HG03280 (cell line): ENCODE data around the gene SPG7.
"Not testable (repeated sequence)": the region's sequence is repeated elsewhere in the genome, so short reads cannot be mapped to it uniquely, and the experiment has no call there.

Source experiments
- ATAC-seq: cut with Tn5 transposase; IDR thresholded peaks from one replicate; pipeline ENCODE4 v1.9.1; 2021; ENCODE audit warnings: mild to moderate bottlenecking, moderate library complexity; ENCODE audit not compliant: unreplicated experiment

SPG7 gene

DNA sequence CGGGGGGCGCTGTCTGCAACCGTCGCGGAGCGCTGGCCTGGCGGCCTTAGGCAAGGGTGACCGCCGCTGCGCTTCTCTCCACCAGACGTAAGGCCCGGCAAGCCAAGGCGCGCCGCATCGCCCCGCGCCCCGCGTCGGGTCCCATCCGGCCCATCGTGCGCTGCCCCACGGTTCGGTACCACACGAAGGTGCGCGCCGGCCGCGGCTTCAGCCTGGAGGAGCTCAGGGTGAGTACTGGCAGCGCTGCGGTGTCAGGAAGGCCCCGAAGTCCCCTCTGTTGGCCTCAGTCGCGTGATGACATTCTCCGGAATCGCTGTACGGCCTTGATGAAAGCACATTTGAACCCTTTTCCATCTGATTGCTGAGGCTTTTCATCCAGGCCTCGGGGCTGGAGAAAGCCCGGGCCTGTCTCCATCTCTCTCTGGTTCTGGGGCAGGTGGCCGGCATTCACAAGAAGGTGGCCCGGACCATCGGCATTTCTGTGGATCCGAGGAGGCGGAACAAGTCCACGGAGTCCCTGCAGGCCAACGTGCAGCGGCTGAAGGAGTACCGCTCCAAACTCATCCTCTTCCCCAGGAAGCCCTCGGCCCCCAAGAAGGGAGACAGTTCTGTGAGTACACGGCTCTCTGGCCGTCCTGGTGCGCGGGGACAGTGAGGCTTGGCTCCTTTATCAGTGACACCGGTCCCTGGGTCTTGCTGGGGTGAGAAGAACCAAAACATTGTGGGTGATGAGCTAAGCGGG is 53.1 kb downstream of the SPG7 start:
- ATAC-seq, result no peak

DNA sequence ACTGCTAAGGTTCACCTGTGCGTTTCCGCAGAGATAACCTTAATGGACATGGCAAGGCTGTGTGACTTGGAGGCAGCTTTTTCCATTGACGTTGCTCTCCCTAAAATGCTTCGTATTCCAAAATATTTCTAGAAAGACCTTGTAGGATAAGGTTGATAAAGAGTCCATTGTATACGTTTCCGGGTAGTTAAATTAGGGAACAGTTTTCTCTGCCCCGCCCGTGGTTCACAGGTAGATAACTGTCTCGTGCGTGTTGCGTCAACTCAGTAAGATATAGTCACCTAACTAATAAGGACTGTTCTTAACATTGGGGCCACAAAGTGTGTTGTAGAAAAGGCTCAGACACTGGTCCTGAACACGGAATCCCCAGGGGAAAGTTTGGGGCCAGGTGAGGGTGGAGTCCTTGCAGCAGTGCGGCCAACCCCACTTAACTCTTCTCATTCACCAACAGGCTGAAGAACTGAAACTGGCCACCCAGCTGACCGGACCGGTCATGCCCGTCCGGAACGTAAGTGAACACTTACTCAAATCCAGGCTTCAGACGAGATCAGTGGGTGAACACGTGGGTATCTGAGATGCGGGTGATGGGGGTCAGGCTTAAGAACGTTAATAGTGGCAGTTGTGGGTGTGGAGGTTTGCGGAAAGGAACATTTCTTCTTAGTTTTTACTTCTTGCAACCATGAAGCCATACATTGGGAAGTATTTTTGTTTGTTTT is 53.8 kb downstream of the SPG7 start:
- no peak for ATAC-seq

DNA sequence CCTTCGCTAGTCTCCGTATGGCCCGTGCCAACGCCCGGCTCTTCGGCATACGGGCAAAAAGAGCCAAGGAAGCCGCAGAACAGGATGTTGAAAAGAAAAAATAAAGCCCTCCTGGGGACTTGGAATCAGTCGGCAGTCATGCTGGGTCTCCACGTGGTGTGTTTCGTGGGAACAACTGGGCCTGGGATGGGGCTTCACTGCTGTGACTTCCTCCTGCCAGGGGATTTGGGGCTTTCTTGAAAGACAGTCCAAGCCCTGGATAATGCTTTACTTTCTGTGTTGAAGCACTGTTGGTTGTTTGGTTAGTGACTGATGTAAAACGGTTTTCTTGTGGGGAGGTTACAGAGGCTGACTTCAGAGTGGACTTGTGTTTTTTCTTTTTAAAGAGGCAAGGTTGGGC is 54.7 kb downstream of the SPG7 start:
- ATAC-seq, result no peak

DNA sequence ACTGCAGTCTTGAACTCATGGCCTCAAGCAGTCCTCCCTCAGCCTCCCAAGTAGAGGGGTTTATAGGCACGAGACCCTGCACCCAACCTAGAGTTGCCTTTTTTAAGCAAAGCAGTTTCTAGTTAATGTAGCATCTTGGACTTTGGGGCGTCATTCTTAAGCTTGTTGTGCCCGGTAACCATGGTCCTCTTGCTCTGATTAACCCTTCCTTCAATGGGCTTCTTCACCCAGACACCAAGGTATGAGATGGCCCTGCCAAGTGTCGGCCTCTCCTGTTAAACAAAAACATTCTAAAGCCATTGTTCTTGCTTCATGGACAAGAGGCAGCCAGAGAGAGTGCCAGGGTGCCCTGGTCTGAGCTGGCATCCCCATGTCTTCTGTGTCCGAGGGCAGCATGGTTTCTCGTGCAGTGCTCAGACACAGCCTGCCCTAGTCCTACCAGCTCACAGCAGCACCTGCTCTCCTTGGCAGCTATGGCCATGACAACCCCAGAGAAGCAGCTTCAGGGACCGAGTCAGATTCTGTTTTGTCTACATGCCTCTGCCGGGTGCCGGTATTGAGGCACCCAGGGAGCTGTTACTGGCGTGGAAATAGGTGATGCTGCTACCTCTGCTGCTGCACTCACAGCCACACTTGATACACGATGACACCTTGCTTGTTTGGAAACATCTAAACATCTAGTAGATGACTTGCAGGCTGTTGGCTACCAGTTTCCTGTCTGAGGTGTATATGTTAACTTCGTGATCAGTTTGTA is 55.6 kb downstream of the SPG7 start:
- ATAC-seq, result no peak

DNA sequence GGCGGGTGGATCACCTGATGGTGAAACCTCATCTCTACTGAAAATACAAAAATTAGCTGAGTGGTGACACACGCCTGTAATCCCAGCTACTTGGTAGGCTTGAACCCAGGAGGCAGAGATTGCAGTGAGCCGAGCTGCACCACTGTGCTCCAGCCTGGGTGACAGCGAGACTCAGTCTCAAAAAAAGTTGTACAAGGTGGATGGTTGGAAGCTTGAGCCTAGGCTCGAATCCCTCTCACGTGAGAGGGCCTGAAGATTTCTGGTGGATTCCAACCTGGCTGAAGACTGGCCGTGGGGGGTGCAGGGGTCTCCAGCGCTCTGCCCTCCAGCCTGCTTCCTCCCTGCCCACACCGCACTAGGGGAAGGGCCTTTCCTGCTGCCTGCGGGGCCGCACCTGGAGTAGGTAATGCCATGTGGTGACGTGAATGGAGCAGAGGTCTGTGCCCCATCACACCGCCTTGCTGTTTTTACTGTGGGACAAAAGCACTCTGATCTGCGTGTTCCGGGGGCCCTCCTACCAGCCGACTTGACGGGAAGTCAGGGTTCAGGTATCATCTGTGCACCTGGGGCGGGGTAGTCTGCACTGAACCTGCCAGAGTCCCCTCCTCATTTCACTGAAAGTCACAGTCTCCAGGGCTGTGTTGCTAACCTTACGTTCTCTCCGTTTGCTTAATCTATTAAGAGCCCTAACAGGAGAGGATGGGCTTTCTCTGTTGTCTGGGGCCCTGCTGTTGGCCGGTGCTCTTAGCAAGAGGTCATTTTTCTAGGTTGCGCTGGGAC is 56.5 kb downstream of the SPG7 start:
- no peak for ATAC-seq

DNA sequence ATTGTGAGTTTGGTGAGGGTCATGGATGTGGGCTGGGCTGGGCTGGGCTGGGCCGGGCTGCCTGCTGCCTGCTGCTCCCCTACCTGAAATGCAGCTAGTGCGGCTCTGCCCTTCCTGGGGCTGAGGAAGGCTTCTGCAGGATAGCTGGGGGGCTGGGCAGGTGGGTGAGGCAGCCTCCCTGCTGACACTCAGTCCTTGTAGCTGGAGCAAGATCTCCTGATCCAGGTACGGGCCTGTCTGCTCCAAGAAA is 57.0 kb downstream of the SPG7 start:
- no peak for ATAC-seq

DNA sequence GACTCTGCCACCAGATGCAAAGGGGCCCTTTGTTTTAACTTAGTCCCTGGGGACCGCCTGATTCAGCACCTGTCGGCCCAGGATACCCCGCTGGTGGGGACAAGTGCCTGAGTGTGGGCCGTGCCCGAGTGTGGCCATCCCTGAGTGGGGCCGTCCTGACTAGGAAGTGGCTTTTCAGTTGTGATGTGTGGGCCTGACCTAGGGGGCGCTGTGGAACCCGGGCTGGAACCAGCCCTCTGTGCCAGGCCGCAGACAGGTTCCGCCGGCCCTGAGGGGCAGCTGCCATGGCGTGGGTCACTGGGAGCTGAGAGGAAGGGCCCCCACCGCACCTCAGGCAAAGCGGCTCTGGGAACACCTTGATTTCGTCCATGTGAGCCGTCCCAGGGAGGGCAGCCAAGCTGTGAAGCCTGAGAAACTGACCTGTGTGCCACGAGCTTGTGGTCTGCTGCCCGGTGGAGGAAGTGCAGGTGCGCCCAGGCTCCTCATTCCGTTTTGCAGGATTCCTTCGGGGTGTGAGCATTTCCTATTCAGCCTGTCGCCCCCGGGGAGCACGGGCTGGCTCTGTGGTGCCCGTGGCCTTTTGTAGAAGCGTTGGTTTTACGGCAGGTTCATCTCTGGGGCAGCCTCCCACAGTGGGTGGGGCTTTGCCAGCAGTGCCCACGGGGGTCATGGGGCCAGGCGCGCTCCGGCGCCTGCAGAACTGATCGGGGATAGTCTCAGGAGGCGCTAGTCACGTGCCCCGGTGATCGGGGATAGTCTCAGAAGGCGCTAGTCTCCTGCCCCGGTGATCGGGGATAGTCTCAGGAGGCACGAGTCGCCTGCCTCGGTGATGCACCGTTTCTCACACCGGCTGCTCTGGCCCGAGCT is 57.5 kb downstream of the SPG7 start:
- ATAC-seq, result no peak

DNA sequence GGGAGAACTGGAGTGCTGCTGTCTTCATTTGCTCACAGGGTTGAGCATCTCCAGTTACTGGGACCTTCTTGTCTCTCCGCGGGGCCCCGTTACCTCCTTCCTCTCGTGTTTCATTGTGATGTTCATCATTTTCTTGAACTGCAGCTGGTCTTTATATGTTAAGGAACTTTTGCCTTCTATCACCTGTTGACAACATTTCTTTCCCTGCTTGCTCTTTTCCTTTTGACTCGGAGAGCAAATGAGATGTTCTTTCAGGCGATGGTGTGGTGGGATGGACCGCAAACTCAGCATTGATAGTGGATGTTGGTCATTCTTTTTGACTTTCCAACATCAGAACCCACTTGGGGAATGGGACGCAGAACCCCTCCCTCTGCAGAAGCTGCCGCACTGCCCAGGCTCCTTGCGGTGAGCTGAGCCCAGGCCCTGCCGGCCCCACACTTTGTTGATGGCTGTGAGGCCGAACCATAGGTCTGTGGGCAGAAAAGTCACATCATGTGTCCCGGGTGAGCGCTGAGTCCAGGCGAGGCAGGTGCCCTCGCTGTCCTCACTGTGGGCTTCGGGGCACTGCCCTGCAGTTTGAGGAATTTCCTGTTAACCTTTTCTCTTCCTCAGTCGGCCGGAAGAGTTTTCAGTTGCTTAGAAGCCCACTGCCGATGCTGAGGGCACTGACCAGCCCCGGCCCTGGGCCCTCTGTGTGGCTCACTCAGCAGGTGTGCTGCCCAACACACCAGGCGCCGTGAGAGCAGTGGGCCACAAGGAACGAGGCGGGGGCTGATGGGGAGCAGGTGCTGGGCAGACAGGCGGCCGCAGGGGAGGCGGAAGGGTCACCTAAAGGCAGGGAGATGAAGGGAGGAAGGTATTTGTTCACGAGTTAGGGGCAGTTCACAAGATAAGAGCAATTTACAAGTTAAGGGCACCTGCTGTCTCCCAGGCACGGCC is 59.7 kb downstream of the SPG7 start:
- ATAC-seq, result no peak

DNA sequence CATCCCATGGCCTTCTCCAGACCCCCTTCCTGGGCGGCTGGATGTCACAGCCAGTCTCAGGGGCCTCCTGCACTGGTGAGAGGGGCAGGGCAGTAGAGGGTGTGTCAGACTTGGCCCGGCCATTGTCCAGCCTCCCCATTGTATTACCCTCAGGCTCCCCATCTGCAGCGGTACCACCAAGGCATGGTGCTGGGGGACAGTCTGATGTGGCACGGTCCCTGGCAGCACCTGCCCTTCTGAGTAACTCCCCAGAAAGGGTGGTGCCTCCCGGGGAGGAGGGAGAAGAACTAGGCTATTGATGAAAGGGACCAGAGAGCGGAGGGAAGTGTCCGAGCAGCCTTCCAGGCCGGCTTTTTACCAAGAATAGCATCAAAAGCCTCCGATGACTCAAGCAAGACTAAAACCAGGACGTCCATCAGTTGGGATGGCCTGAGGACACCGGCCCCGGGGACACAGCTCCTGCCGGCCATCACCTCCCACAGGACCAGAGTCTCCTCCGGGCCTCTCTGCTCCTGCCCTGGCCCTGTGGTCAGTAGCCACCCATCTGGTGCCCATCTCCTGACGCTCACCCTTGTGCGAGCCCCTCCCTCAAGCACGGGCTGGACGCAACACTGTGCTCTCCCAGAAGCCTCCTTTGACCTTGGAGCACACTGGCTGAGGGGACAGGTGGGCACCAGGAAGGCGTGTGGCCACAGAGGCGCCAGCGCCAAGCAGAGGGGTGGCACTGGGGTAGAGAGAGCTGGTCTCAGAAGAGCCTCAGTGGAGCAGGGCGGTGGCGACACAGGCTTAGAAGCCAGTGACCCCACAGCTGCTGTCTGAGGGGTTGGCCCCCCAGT is 61.5 kb downstream of the SPG7 start:
- ATAC-seq, result no peak

DNA sequence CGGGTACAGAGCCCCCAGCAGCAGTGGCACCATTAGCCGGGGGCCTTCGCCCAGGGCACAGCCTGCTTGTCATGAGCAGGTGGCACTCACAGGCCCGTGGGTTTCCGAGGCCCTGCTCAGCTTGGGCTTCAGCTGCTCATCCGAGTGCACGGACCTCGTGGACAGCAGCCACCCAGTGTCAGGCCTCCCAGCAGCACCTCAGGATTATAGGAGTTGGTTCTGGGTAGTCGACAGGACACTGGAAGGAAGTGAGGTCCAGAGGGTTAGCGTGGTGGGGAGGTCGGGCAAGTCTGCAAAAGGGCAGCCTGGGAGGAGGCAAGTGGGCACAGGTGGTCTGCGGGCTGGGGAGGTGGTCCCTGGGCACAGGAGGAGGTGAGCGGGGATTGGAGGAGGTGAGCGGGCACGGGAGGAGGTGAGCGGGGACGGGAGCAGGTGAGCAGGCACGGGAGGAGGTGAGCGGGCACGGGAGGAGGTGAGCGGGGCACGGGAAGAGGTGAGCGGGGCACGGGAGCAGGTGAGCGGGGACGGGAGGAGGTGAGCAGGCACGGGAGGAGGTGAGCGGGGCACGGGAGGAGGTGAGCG is 62.2 kb downstream of the SPG7 start:
- no peak for ATAC-seq

DNA sequence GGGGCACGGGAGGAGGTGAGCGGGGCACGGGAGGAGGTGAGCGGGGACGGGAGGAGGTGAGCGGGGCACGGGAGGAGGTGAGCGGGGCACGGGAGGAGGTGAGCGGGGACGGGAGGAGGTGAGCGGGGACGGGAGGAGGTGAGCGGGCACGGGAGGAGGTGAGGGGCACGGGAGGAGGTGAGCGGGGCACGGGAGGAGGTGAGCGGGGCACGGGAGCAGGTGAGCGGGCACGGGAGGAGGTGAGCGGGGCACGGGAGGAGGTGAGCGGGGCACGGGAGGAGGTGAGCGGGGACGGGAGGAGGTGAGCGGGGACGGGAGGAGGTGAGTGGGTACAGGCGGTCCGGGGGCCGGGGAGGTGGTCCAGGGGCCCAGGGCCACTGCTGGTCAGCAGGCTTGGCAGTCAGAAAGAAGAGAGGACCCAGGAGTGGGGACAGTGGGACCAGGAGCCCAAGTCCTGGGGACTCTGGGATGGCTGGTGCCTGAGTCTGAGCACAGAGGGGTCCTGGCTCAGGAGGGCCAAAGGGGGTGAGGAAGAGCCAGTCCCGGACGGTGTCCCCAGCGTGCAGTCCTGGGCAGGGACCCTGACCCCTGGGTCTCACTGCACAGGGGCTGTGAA is 62.9 kb downstream of the SPG7 start:
- ATAC-seq, result not testable (repeated sequence)

DNA sequence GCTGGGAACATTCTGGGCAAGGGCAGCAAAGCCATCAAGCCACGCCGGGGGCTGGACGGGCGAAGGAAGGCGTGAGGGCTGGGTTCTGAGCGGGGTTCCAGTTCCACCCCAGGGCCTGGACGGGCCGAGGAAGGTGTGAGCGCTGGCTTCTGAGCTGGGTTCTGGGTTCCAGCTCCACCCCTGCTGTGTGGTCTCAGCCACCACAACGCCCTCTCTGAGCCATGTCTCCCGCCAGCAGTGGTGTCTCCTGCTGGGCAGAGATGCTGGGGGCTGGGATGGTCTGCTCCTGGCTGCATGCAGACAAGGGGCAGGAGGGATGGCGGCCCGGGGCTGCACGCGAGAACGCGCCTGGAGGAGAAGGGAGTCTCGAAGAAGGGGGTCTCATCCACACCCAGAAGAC is 63.4 kb downstream of the SPG7 start:
- ATAC-seq, result no peak

DNA sequence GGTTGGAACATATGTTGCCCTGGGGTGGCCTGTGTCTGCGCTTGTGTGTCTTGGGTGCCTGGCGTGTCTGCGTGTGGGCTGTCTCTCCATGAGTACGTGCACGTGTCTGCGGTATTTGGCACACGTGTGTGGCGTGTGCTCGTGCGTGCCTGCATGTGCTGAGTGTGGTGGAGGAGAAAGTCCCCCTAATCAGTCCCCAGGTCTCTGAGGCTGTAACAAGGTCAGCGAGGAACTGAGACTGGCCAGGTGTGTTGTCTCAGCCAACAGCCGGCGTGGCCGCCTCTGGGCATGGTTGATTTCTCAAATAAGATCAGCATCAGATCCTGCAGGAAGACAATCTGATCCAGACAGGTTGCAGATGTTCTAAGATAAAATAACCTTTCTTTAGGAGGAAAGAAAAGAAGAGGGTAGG is 63.9 kb downstream of the SPG7 start:
- no peak for ATAC-seq

DNA sequence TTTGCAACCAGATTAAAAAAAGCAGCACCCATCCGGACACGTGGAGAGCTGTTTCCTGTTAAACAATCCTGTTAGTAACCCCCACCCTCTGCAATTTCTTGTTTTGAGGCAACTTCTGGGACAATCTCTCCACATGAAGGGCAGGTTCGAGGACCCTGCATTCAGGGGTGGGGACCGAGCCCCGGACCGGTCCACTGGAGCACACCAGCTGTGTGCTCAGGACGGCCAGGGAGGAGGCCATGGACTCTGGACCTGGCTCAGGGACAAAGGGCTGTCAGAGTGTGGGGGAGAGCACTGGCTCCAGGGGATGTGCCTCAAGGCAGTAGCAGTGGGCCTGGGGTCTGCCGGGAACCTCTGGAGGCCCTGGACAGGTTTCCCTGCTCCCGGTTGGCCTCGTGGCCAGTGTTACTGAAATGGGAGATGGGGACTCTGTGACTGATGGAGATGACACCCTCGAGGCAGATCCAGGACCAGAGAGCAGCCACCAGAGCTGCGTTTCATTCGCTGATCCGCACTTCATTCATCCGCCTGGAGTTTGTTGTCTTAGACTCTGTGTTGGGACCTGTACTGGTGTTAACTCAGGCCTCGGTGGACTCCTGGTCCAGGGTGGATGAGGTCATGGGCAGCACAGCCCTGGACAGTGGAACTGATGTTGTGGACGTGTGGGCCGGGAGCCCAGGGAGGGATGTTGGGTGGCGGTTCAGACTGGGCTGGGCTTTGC is 64.4 kb downstream of the SPG7 start:
- no peak for ATAC-seq

DNA sequence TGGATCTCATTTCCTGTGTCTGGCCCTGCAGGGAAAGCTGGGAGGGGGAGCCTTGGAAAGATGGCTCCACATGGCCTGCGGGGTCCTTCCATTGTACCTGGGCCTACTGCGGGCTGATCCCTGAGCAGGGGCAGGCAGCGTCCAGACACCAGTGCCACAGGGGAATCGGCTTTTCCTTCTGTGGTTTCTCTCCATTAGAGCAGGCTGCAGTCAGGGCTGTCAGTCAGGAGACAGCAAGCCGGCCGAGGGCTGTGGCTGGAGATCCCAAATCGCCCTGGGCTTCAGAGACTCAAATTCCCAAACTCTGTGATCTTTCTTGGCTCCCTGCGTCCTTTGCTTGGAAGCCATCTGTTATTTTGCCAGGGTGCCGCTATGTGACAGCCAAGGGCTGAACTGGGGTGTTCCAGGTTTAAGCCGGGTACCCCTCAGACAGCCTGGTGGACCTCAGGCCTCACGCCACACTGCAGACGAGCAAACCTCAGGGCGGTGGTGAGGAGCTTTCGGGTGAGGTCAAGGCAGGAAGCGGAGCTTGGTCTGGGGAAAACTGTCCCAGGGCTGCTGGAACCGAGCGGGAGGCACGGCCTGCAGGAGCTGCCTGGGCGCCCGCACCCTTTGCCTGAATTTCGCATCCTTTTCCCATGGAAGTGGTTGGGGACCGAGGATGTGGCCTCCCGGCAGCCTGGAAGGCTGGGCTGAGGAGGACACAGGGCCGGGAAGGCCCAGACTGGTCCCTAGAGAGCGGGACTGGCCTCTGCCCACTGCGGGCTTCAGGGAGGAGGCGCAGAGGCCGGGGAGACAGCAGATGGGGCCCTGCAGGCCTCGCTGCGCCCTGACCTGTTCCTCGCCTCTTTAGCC is 65.8 kb downstream of the SPG7 start:
- no peak for ATAC-seq

DNA sequence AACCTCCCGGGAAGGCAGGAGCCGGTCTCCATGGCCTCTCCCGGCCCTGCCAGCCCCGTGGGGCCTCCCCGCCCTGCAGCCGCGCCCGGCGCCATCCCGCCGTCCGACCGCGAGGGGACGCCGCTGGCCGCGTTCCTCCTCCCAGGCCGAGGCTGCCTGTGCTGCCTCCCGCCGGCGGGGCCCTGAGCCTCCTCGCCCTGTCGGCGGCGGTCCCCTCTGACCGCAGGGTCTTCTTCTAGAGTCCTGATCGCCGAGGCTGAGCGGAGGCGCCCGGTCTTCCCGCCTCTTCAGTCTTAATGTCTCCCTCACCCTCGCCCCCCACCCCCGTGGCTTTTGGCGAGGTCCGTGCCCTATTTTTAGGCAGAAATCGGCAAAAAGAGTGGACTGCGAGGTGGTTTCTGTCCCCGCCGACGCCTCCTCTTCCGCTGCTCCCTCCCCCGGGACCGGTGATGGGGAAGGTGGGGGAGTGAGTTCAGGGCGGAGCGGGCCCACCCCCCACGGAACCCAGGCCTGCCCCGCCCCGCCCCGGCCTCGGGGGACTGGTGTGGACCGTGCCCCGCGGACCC is 66.6 kb downstream of the SPG7 start:
- no peak for ATAC-seq
